ENCODE results near the gene DGKI. TPM values are rescaled to one million over a fixed set of nuclear protein-coding genes. Genes with fewer than 3 reads are reported as not detected.

Gene DGKI
- total RNA-seq, 1 experiment from 2014 or later = 0.79 TPM

- Mint-ChIP-seq H3K4me3 (no peak overlapping the region), H3K36me3 (peaks cover 2% of the 10 kb centered on the region; the same call in 1 of the 2 replicates), H3K27me3 (ENCODE audit: low read depth) (peaks cover 12% of the 10 kb centered on the region), H3K27ac (no peak overlapping the region), H3K9me3 (peaks cover 19% of the 10 kb centered on the region), H3K4me1 (peaks cover 10% of the 10 kb centered on the region)
- POLR2A ChIA-PET = interaction anchor here (0.6 to 0.7 kb wide), 2 partner anchors 1369 to 1704 kb away, joined by 3 to 7 read pairs; no protein-coding TSS in a partner anchor
- TF ChIP-seq ZBTB21 (CRISPR knock-in tag; IDR thresholded peaks at IDR 0.05; ENCODE audit: borderline replicate concordance) (no peak), MXD4 (CRISPR knock-in tag; IDR thresholded peaks at IDR 0.05; ENCODE audit: borderline replicate concordance) (no peak), ESRRA (CRISPR knock-in tag; IDR thresholded peaks at IDR 0.05; ENCODE audit: borderline replicate concordance) (no peak), ETV6 (CRISPR knock-in tag; IDR thresholded peaks at IDR 0.05) (no peak), NFYB (CRISPR knock-in tag; conservative IDR thresholded peaks at IDR 0.05; ENCODE audit: low read depth) (no peak), ATF6 (CRISPR knock-in tag; IDR thresholded peaks at IDR 0.05) (no peak), OVOL2 (CRISPR knock-in tag; IDR thresholded peaks at IDR 0.05; ENCODE audit: borderline replicate concordance) (no peak)
- ATAC-seq (no peak), DNase-seq (ENCODE audit: low spot score) (no peak)
- CTCF ChIA-PET = interaction anchor here (1.0 kb wide), 1 partner anchor 16 kb away, joined by 3 read pairs; no protein-coding TSS in a partner anchor
Measured at GRCh38 chr7:137642472-137642871, 204.3 kb downstream of the DGKI start.

DNA sequence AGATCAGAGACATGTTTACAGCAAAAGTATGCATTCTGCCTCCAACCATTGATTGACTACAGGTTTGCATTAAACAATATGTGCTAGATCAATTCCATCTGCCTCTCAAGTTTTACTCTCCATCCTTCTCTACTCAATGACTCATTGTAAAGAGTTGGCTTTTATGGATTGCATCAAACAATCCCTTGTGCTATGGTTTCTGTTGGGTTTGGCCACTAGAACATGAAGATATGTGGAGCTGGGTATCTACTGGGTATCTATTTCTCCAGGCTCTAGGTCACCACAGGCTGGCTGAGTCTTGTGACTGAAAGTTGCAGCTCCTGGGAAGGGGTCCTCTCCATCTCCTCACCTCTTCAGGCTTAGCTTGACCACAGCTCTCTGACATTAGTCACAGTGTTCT is 204.7 kb downstream of the DGKI start:
- no peak overlapping the region for H3K27ac Mint-ChIP-seq
- peaks cover 19% of the 10 kb centered on the region for H3K9me3 Mint-ChIP-seq
- peaks cover 2% of the 10 kb centered on the region; the same call in 1 of the 2 replicates for H3K36me3 Mint-ChIP-seq
- ATAC-seq = no peak
- no peak for DNase-seq (ENCODE audit: low spot score)
- peaks cover 6% of the 10 kb centered on the region for H3K4me1 Mint-ChIP-seq
- H3K4me3 Mint-ChIP-seq = no peak overlapping the region
- TF ChIP-seq KAT7 (CRISPR knock-in tag; IDR thresholded peaks at IDR 0.05; ENCODE audit: borderline replicate concordance) (no peak), SMAD4 (CRISPR knock-in tag; IDR thresholded peaks at IDR 0.05) (no peak), NR1H2 (CRISPR knock-in tag; IDR thresholded peaks at IDR 0.05) (no peak), USF2 (CRISPR knock-in tag; IDR thresholded peaks at IDR 0.05) (no peak), ESRRA (CRISPR knock-in tag; IDR thresholded peaks at IDR 0.05; ENCODE audit: borderline replicate concordance) (no peak), ATF3 (CRISPR knock-in tag; conservative IDR thresholded peaks at IDR 0.05) (no peak), ATF2 (CRISPR knock-in tag; IDR thresholded peaks at IDR 0.05; ENCODE audit: borderline replicate concordance, low read depth) (no peak), ZNF232 (CRISPR knock-in tag; IDR thresholded peaks at IDR 0.05) (no peak), HMGA2 (CRISPR knock-in tag; IDR thresholded peaks at IDR 0.05) (no peak), SP1 (CRISPR knock-in tag; conservative IDR thresholded peaks at IDR 0.05) (no peak)
- TF ChIP-seq, protein P1, sequence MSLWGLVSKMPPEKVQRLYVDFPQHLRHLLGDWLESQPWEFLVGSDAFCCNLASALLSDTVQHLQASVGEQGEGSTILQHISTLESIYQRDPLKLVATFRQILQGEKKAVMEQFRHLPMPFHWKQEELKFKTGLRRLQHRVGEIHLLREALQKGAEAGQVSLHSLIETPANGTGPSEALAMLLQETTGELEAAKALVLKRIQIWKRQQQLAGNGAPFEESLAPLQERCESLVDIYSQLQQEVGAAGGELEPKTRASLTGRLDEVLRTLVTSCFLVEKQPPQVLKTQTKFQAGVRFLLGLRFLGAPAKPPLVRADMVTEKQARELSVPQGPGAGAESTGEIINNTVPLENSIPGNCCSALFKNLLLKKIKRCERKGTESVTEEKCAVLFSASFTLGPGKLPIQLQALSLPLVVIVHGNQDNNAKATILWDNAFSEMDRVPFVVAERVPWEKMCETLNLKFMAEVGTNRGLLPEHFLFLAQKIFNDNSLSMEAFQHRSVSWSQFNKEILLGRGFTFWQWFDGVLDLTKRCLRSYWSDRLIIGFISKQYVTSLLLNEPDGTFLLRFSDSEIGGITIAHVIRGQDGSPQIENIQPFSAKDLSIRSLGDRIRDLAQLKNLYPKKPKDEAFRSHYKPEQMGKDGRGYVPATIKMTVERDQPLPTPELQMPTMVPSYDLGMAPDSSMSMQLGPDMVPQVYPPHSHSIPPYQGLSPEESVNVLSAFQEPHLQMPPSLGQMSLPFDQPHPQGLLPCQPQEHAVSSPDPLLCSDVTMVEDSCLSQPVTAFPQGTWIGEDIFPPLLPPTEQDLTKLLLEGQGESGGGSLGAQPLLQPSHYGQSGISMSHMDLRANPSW (CRISPR knock-in tag; conservative IDR thresholded peaks at IDR 0.05; ENCODE audit: low read depth) = no peak
- TF ChIP-seq, protein P2, sequence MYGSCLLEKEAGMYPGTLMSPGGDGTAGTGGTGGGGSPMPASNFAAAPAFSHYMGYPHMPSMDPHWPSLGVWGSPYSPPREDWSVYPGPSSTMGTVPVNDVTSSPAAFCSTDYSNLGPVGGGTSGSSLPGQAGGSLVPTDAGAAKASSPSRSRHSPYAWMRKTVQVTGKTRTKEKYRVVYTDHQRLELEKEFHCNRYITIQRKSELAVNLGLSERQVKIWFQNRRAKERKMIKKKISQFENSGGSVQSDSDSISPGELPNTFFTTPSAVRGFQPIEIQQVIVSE (CRISPR knock-in tag; IDR thresholded peaks at IDR 0.05; ENCODE audit: borderline replicate concordance) = no peak
- TF ChIP-seq, protein P3, sequence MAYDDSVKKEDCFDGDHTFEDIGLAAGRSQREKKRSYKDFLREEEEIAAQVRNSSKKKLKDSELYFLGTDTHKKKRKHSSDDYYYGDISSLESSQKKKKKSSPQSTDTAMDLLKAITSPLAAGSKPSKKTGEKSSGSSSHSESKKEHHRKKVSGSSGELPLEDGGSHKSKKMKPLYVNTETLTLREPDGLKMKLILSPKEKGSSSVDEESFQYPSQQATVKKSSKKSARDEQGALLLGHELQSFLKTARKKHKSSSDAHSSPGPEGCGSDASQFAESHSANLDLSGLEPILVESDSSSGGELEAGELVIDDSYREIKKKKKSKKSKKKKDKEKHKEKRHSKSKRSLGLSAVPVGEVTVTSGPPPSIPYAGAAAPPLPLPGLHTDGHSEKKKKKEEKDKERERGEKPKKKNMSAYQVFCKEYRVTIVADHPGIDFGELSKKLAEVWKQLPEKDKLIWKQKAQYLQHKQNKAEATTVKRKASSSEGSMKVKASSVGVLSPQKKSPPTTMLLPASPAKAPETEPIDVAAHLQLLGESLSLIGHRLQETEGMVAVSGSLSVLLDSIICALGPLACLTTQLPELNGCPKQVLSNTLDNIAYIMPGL (CRISPR knock-in tag; IDR thresholded peaks at IDR 0.05) = no peak
- ChIA-PET CTCF (interaction anchor here (1.0 kb wide), 1 partner anchor 15 kb away, joined by 3 read pairs; no protein-coding TSS in a partner anchor), POLR2A (no interaction called here)
- H3K27me3 Mint-ChIP-seq (ENCODE audit: low read depth) = peaks cover 12% of the 10 kb centered on the region
